B cell (primary cell): ENCODE results near the gene GMPR2.

ENCODE experiments used
- EZH2 ChIP-seq: IDR thresholded peaks from 2 replicates; pipeline ENCODE4 v1.6.1; 2012; ENCODE audit warnings: borderline replicate concordance, low read depth, mild to moderate bottlenecking, moderate library complexity, low read length; ENCODE audit not compliant: insufficient read depth, poor library complexity, severe bottlenecking
- TF ChIP-seq, protein P1 (sequence below): fragments of 200-600 bp; IDR thresholded peaks from one replicate; pipeline ENCODE4 v1.8.0; 2022; ENCODE audit warnings: antibody characterized with exemption, mild to moderate bottlenecking

DNA sequence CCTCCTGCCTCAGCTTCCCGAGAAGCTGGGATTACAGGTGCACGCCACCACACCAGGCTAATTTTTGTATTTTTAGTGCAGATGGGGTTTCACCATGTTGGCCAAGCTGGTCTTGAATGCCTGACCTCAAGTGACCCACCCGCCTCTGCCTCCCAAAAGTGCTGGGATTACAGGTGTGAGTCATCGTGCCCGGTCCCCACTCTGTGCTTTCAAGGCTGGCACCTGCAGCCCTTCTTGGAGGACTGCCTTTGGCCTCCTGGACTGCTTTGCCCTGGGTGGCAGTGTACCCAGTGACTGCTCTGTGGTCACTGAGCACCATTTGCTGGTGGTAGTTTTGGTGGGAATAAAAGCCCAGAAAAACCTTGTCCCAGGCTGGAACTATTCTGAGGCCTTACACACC, 54.3 kb downstream of the GMPR2 start:
- TF ChIP-seq, protein P1, sequence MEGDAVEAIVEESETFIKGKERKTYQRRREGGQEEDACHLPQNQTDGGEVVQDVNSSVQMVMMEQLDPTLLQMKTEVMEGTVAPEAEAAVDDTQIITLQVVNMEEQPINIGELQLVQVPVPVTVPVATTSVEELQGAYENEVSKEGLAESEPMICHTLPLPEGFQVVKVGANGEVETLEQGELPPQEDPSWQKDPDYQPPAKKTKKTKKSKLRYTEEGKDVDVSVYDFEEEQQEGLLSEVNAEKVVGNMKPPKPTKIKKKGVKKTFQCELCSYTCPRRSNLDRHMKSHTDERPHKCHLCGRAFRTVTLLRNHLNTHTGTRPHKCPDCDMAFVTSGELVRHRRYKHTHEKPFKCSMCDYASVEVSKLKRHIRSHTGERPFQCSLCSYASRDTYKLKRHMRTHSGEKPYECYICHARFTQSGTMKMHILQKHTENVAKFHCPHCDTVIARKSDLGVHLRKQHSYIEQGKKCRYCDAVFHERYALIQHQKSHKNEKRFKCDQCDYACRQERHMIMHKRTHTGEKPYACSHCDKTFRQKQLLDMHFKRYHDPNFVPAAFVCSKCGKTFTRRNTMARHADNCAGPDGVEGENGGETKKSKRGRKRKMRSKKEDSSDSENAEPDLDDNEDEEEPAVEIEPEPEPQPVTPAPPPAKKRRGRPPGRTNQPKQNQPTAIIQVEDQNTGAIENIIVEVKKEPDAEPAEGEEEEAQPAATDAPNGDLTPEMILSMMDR, result no peak
- no peak for TF ChIP-seq EZH2
